ENCODE data around the gene CCDC107.

The CCDC107 gene

DNA sequence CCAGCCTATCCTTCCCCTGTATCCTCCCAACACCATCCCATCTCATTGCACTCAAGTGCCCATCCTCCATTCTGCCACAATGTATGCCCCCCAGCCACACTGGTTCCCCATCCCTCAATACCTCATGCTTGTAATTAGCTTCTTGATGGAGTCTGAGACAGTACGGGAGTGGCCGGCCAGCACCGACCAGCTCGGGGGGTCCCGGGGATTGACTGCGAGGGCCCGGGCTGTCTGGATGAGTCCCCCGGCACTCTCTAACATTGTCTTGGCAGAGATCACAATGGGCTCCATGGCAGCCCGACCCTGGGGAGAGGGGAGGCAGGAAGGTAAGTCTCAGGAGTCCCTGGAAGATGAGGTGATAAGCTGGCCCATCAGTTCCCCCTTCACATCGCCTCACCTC, 48.9 kb downstream of the CCDC107 start:
- no peak for DNase-seq

DNA sequence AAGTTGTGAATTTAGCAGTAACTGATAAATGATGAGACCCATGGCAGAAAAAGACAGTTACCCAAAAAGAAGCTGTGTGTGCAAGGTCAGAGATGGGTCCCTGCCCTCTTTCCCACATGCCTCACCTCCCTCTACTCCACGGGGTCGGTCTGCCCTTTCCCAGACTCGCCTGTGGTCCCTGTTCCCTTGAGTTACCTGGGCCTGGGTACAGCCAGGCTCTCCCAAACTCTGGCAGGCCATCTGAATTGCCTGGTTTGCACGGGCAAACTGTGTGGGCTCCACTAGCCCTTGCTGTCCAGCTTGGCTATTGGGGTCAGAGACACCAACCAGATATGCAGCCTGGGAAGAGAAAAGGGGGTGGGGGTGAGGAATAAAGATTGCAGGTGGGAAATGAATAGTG, 50.1 kb downstream of the CCDC107 start:
- DNase-seq = no peak

DNA sequence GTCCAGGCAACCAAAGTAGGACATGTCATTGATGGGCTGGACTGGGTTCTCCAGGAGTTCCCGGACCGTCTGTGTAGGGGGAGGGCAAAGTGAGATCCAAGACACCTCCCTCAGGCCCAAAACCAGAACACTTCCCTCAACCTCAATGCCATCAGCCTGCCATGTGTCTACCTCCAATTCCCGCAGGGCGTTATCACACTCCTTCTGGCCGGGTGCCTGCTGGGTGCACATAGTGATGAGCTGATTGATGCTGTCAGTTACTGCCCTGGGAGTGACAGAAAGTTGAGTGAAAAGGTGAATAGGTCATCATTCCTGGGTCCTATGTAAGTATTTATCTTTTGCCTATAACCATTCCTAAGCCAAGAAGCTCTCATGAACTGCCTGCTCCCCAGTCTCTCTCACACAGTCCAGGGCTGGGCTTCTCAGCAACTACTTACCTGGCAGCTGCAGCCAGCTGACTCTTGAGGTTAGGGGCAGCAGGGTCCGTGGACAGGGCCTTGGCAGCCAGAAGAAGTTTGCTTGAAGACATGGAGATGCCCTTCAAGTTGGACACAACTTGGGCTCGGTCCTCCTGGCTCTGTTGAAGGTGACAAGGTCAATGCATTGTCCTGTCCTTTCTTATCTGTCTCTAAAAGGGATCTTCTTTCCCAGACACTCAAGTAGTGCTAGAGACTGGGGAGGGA, 52.9 kb downstream of the CCDC107 start:
- no peak for DNase-seq

All from SHP77 (cell line).